Ovary (tissue), 9 donors: Measurements from ENCODE around the gene TUT7. TPM values are rescaled to one million over a fixed set of nuclear protein-coding genes. Genes with fewer than 3 reads are reported as not detected.

Source experiments
- DNase-seq, 5 donors: peaks; one replicate each; pipeline ENCODE4 v3.0.0-alpha.2; 2019 to 2020
- H3K27ac ChIP-seq, 2 donors: fragments of 200-600 bp; one replicate each; pipeline versions ENCODE4 v1.5.1 to v1.8.0; 2019 to 2022
- H3K27me3 ChIP-seq: fragments of 200-600 bp; one replicate; pipeline ENCODE4 v1.8.0; 2022
- H3K36me3 ChIP-seq: fragments of 200-600 bp; sonication (generic); one replicate; pipeline ENCODE4 v1.5.1; 2019
- H3K4me1 ChIP-seq: one replicate; pipeline ENCODE4 v1.8.1; 2013; ENCODE audit warnings: mild to moderate bottlenecking, moderate library complexity; ENCODE audit not compliant: insufficient read depth
- H3K4me3 ChIP-seq: fragments of 200-600 bp; sonication (generic); one replicate; pipeline ENCODE4 v1.5.1; 2017
- H3K9me3 ChIP-seq, 2 donors: fragments of 200-600 bp in 1 of 2; sonication (generic) in 1 of 2; one replicate each; pipeline versions ENCODE4 v1.5.1 to v1.8.1; 2013 to 2019; ENCODE audit warnings: mild to moderate bottlenecking in 1 of 2, moderate library complexity in 1 of 2
- CTCF ChIP-seq, 3 donors: fragments of 450-650 bp in 2 of 3; fragments of 200-600 bp in 1 of 3; IDR thresholded peaks; one replicate each; pipeline versions ENCODE4 v1.5.1 to v1.8.0; 2016 to 2022; ENCODE audit warnings: antibody characterized with exemption in 3 of 3, mild to moderate bottlenecking in 1 of 3
- EP300 ChIP-seq: sonication (generic); formaldehyde crosslinking; IDR thresholded peaks from one replicate; pipeline ENCODE4 v1.6.1; 2017; ENCODE audit warnings: antibody characterized with exemption
- POLR2A ChIP-seq: fragments of 450-650 bp; IDR thresholded peaks from one replicate; pipeline ENCODE4 v1.6.1; 2017; ENCODE audit warnings: antibody characterized with exemption, mild to moderate bottlenecking, moderate library complexity
- WGBS, 3 donors: extraction: QIAGEN DNeasy Blood & Tissue Kit in 1 of 3; methylation state at CpG; one replicate each; pipeline versions ENCODE4 v1.1.5 to v1.1.7; 2013 to 2017; 5-methylcytosine and 5-hydroxymethylcytosine counted together
- intact Hi-C, 4 donors: fragments of 100-400 bp; cut with DNase I; formaldehyde crosslinking; loops; one replicate each; pipeline versions ENCODE4 v1.11.0 to v1.15.1; 2022 to 2023
- polyA plus RNA-seq, 2 donors: library from polyadenylated mRNA; stranded (reverse); fragments of 200-250 nt in 1 of 2; fragments of 350-450 nt in 1 of 2; fragmentation: Illumina TruSeq in 1 of 2; extraction: RNeasy Lipid Tissue Mini Kit (QIAGEN cat#74804) in 1 of 2; gene quantifications; one replicate each; pipeline ENCODE4 v1.2.3, GENCODE V29; 2013 to 2014
- total RNA-seq, 7 donors: library from RNA; depleted of rRNA in 2 of 7; stranded (reverse); fragments of >200 nt in 2 of 7; fragmentation: NEBNext Ultra II Directional in 3 of 7; extraction: Animal tissue kit (Norgen Biotek cat#: 25700) in 3 of 7; gene quantifications; one replicate each; pipeline versions ENCODE4 v1.1.0 to v1.2.4, GENCODE V29; 2016 to 2023
- donor health status: DM: no; HTN: no; CAD: no; lungs with moderate emphysema.
- donor health status: DM: no; HTN: no; CAD: no.
- donor health status: Bipolar disorder and iron deficiency.
- donor health status: DM: yes; HTN: yes; CAD: no.
- donor health status: DM: no; HTN: no; CAD: no.
- donor health status: DM: yes; HTN: yes; CAD: no.

The TUT7 gene
- total and polyA plus RNA-seq, 9 donors: 10.5 to 30.0 (median 18.1) TPM

- Histone ChIP-seq H3K27me3 (no peaks in the 10 kb centered on the region), H3K36me3 (no peaks in the 10 kb centered on the region), H3K4me3 (no peak overlapping the region), H3K27ac (no peak overlapping the region), H3K4me1 (peaks cover 14% of the 10 kb centered on the region), H3K9me3 (no peaks in the 10 kb centered on the region)
- 19 to 48% (median 36%) methylated on average over 6 of the region's 6 CpGs for WGBS, 3 donors
- intact Hi-C loops: no loop called here
- no peak for TF ChIP-seq EP300
- TF ChIP-seq POLR2A: no peak
- TF ChIP-seq CTCF (IDR thresholded peaks at IDR 0.05): no peak
- no peak for DNase-seq
These were observed 2.3 kb downstream of the TUT7 start for GRCh38 chr9:86351880-86352279.

- TF ChIP-seq EP300: no peak
- no peak for TF ChIP-seq CTCF (IDR thresholded peaks at IDR 0.05)
- no peak for TF ChIP-seq POLR2A
- Histone ChIP-seq H3K4me3 (no peak overlapping the region), H3K4me1 (peaks cover 13% of the 10 kb centered on the region), H3K27me3 (no peaks in the 10 kb centered on the region), H3K9me3 (no peaks in the 10 kb centered on the region), H3K36me3 (no peaks in the 10 kb centered on the region), H3K27ac (no peak overlapping the region)
- DNase-seq: no peak
- intact Hi-C loops: no loop called here
- 86 to 93% (median 89%) methylated on average over 12 of the region's 12 CpGs for WGBS, 3 donors
These were observed 4.0 kb downstream of the TUT7 start for GRCh38 chr9:86350006-86350760.

GRCh38 chr9:86349271-86349670, 4.9 kb downstream of the TUT7 start:
- 78 to 79% (median 78%) methylated on average over 3 of the region's 3 CpGs for WGBS, 3 donors
- Histone ChIP-seq H3K27me3 (no peaks in the 10 kb centered on the region), H3K36me3 (no peaks in the 10 kb centered on the region), H3K9me3 (no peaks in the 10 kb centered on the region), H3K27ac (no peak overlapping the region), H3K4me3 (no peak overlapping the region), H3K4me1 (peaks cover 13% of the 10 kb centered on the region)
- TF ChIP-seq CTCF (IDR thresholded peaks at IDR 0.05): no peak
- no peak for TF ChIP-seq POLR2A
- TF ChIP-seq EP300: no peak
- no peak for DNase-seq
- intact Hi-C loops: no loop called here

- intact Hi-C loops: no loop called here
- Histone ChIP-seq H3K4me3 (no peak overlapping the region), H3K27me3 (no peaks in the 10 kb centered on the region), H3K36me3 (no peaks in the 10 kb centered on the region), H3K4me1 (peaks cover 12% of the 10 kb centered on the region), H3K9me3 (no peaks in the 10 kb centered on the region), H3K27ac (no peak overlapping the region)
- no peak for DNase-seq
- TF ChIP-seq EP300: no peak
- TF ChIP-seq CTCF (IDR thresholded peaks at IDR 0.05): no peak
- no peak for TF ChIP-seq POLR2A
- WGBS, 3 donors: 67 to 91% (median 87%) methylated on average over 2 of the region's 2 CpGs
These were observed 6.2 kb downstream of the TUT7 start for GRCh38 chr9:86347991-86348390.
